HG03575 (cell line): ENCODE data around the gene FOXRED2.
"Not testable (repeated sequence)": the region's sequence is repeated elsewhere in the genome, so short reads cannot be mapped to it uniquely, and the experiment has no call there.

Experiments used
- ATAC-seq: cut with Tn5 transposase; IDR thresholded peaks from one replicate; pipeline ENCODE4 v1.9.1; 2021; ENCODE audit not compliant: unreplicated experiment, insufficient number of reproducible peaks, low FRiP score; ENCODE audit errors: extremely low read depth

Gene FOXRED2

DNA sequence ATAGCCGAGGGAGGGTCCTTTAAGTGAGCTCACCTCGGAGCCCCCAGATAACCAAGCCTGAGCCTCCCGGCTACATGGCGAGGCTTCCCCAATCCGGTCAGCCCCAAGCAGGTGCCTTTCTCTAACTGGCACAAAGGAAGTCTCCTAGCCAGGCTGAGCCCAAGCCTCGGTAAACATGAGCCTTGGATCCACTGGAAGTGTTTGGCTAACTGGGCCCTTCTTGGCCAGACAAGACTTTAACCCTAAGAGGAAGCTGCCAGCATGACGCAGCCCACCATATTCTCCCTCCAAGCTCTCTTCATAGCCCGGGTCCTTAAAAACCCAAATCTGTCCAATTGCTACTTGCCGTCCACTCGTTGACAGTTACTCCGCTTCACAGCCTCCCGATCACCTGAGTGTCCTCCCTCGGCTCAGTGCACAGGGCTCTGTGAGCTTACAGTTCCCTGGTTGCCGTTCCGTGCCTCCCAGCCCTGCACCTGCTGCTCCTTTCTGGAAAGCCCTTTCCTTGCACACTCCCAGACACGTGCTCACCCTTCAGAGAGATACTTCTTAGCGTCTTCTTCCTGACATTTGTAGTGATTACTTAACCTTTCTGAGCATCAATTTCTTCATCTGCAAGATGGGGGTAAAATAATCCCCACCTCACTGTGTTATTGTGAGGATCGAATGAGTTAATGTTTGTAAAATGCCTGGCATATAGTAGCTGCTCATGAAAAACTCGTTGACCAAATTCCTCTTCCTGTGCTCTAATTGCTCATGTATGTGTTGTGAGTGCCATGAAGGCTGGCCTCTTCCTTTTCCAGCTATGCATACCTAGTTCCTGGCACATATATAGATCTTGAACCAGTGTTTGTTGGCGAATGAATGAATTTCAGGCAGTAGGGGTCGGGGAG is 51.0 kb downstream of the FOXRED2 start:
- ATAC-seq, result no peak

DNA sequence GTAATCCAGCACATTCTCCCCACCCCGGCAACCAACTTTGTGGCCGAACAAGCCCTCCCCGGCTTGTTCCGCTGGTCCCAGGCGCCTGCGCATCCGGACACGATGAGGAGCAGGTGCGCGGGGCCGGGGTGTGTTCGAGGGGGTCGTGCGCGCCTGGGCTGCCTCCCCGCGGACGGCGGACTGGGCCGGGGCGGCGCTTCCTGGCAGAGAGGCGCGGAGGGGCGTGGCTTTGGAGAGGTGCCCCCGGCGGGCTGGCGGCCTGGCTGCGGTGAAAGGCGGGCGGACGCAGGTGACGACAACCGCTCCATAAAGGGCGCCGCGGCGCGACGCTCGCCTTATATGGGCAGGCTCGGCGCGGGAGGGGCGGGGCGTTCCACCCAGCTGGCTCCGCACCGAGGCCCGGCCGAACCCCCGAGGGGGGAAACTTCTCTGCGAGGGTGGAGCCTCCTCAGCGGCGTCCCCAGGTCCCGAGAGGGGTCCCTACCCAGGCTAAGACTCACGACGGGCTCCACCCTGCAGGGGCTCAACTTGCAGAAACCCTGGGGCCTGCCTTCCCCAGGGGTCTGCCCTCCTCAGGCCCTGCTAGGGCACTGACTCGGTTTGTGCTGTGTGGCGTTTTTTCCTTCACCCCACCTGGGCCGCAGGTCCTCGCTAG is 51.8 kb downstream of the FOXRED2 start:
- no peak for ATAC-seq

DNA sequence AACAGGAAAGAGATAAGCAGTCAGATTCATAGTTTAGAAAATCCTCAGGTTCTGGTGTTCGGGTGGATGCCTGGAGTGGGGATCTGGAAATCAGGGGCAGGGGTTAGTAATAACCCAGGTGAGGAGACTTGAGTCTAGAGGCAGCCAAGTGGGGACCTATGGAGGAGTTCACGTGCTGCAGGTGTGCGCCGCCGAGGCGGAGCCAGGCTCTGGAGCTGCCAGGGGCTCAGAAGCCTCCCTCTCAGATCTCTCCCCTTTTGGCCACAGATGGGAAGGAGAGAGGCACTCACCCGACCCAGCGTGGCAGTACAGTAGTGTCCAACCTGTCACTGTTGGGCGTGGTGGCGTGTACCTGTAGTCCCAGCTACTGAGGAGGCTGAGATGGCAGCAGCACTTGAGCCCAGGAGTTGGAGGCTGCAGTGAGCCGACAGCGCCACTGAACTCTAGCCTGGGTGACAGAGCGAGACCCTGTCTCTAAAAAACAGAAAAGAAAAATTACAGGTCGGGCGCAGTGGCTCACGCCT is 52.9 kb downstream of the FOXRED2 start:
- ATAC-seq, result no peak

GRCh38 chr22:36452978-36453607 is 53.7 kb downstream of the FOXRED2 start:
- ATAC-seq, result not testable (repeated sequence)

DNA sequence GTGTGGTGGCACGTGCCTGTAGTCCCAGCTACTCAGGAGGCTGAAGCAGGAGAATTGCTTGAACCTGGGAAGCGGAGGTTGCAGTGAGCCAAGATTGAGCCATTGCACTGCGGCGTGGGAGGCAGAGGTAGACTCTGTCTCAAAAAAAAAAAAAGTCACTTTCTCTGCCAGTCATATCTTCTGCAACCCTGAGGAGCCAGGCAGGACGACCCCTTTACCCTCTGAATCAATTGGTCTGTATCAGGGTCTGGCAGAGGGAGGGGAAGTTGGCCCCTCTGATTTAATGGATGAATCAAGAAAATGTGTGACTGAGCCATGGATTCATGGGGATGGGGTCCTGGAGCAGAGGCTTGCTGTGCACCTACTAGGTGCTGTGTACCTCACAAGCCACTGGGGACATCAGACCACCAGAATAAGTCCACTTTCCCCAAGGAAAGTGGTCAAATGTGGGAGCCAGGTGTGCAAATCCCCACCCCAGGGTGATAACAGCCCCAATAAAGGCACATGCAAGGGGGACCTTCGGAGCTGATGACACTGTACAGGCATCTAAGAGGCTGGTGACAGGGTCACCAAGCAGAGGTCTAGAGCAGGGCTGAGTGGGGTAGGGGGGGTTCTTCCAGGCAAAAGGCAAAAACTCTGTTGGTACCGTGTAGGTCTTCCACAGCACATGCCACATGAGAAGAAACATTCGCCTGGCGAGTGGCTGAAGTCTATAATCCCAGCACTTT is 54.4 kb downstream of the FOXRED2 start:
- no peak for ATAC-seq

GRCh38 chr22:36450923-36451322 is 55.9 kb downstream of the FOXRED2 start:
- ATAC-seq, result not testable (repeated sequence)

GRCh38 chr22:36449596-36450175 is 57.2 kb downstream of the FOXRED2 start:
- no peak for ATAC-seq

GRCh38 chr22:36447632-36448031 is 59.2 kb downstream of the FOXRED2 start:
- no peak for ATAC-seq

DNA sequence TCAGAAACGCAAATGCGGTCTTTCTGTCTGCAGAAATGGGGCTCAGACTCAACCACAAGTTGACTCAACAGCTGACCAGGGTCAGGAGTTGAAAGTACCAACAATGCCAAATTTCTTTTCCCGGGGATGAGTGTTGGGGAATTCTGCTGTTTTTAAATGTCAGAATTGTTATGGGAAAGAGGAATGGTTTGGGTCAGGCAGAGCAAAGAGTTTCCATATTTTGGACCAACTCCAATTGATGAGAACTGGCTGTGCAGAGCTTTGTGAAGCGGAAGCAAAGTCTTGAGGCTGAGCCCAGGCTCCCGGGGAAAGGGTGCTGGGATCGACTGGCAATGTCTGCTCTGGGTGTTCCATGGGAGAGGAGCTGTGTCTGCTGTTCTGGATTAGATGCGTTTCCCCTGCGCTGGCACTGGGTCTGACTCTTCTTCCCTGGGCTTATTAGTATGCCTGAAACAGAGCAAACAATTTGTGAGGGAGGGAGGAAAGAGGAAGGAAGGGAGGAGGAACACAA is 61.6 kb downstream of the FOXRED2 start:
- no peak for ATAC-seq

GRCh38 chr22:36443198-36443770 is 63.6 kb downstream of the FOXRED2 start:
- ATAC-seq, result no peak

- no peak for ATAC-seq
Measured at GRCh38 chr22:36442506-36443197, 64.2 kb downstream of the FOXRED2 start.

DNA sequence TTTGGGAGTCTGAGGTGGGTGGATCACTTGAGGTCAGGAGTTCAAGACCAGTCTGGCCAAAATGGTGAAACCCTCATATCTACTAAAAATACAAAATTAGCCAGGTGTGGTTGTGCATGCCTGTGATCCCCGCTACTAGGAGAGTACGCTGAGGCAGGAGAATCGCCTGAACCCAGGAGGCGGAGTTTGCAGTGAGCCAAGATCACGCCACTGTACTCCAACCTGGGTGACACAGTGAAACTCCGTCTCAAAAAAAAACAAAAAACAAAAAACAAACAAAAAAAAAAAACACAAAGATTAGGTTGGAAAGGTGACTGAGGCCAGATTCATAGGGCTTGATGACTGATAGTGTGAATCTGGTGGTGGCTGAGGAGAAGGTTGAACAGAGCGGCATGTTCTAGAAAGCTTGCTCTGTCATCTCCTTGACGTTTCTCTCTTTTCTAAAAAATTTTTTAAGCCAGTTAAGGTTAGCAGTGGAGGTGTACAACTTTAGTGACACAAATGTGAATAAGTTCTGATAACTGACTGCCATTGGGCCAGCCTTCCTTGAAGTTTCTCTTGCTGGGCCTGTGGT is 66.3 kb downstream of the FOXRED2 start:
- ATAC-seq, result no peak

DNA sequence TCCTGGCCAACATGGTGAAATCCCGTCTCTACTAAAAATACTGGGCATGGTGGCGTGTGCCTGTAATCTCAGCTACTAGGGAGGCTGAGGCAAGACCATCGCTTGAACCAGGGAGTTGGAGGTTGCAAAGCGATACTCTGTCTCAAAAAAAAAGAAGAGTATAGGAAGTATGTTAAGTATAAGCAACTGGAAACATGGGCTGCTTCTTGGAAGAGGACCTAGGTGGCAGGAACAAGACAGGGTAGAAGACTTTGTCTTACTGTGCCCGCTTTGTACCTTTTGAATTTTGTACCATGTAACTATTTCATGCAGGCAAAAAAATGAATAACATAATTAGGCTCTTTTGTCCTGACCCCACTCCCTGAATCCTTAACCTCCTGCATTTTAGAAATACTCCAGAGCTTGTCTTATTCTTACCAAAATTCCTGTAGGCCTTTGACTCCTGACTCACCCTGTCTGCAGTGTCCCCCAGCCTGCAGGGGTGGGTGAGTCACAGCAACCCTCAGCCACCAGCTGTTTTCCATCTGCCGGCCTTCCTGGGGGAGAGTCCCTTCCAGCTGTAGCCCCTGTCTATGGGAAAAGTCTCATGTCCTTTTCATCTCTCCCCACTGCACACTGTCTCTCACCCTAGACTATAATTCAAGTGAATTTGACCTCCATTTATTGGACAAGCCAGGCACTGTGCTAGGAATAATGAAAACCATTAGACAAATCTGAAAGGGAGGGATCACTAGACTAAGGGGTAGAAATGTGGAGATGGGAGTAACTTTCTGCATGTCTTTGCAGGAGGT is 67.2 kb downstream of the FOXRED2 start:
- ATAC-seq, result no peak
